CD4-positive, alpha-beta T cell (primary cell): ENCODE data around the gene ZBTB20. TPM values are rescaled to one million over a fixed set of nuclear protein-coding genes. Genes with fewer than 3 reads are reported as not detected.

ENCODE experiments used
- ATAC-seq: fragments of 200-7000 bp; cut with Tn5 transposase; one replicate; pipeline ENCODE4 v1.10.0; 2022; ENCODE audit warnings: mild to moderate bottlenecking; ENCODE audit not compliant: poor library complexity
- CTCF ChIA-PET: fragments of 350-600 bp; sonication (Branson Sonifier 250); formaldehyde crosslinking; loops from one replicate; lab custom pipeline; 2021; ENCODE audit warnings: antibody characterized with exemption, inconsistent platforms; lab: Charles Lee
- POLR2A ChIA-PET: fragments of 350-600 bp; sonication (Branson Sonifier 250); formaldehyde crosslinking; loops from one replicate; lab custom pipeline; 2021; ENCODE audit warnings: antibody characterized with exemption, inconsistent platforms; lab: Charles Lee
- DNase-seq, 14 experiments: peaks; one replicate each; pipeline ENCODE4 v3.0.0-alpha.2; 2013 to 2020; ENCODE audit warnings: mixed read lengths in 2 of 14
- H3K27ac ChIP-seq, 2 donors: one replicate each; pipeline versions ENCODE4 v1.5.1 to v1.7.0; 2013; ENCODE audit warnings: low read length in 2 of 2, low read depth in 1 of 2, mild to moderate bottlenecking in 1 of 2
- H3K27me3 ChIP-seq, 2 experiments: 1 replicate in 1 of 2; 2 replicates in 1 of 2; pipeline versions ENCODE4 v1.6.1 to v1.7.0; 2013; ENCODE audit warnings: low read length in 2 of 2, control low read depth in 1 of 2, mild to moderate bottlenecking in 1 of 2, moderate library complexity in 1 of 2; ENCODE audit not compliant: insufficient read depth in 2 of 2, control insufficient read depth in 1 of 2
- H3K36me3 ChIP-seq: one replicate; pipeline ENCODE4 v1.6.1; 2013; ENCODE audit warnings: low read length, control low read depth; ENCODE audit not compliant: insufficient read depth
- H3K4me1 ChIP-seq: one replicate; pipeline ENCODE4 v1.6.1; 2013; ENCODE audit warnings: low read length, control low read depth; ENCODE audit not compliant: insufficient read depth
- H3K4me3 ChIP-seq: one replicate; pipeline ENCODE4 v1.5.1; 2013; ENCODE audit warnings: mild to moderate bottlenecking, low read length, moderate library complexity
- H3K9me3 ChIP-seq, 2 experiments: 1 replicate in 1 of 2; 2 replicates in 1 of 2; pipeline versions ENCODE4 v1.6.1 to v1.7.0; 2013; ENCODE audit warnings: low read length in 2 of 2, mild to moderate bottlenecking in 2 of 2, control low read depth in 1 of 2, moderate library complexity in 1 of 2; ENCODE audit not compliant: control insufficient read depth in 1 of 2, insufficient read depth in 1 of 2
- H3K27ac Mint-ChIP-seq: one replicate; pipeline ENCODE4 v1.8.0; 2020; ENCODE audit warnings: mixed read lengths
- H3K27me3 Mint-ChIP-seq: one replicate; pipeline ENCODE4 v1.8.0; 2021; ENCODE audit warnings: mixed read lengths
- H3K36me3 Mint-ChIP-seq: one replicate; pipeline ENCODE4 v1.8.0; 2021; ENCODE audit warnings: low read depth, mixed read lengths
- H3K4me1 Mint-ChIP-seq: one replicate; pipeline ENCODE4 v1.8.0; 2021; ENCODE audit warnings: low read depth, mixed read lengths
- H3K4me3 Mint-ChIP-seq: one replicate; pipeline ENCODE4 v1.8.0; 2020; ENCODE audit warnings: mild to moderate bottlenecking, mixed read lengths
- H3K9me3 Mint-ChIP-seq: one replicate; pipeline ENCODE4 v1.8.0; 2020; ENCODE audit warnings: mixed read lengths
- intact Hi-C, 2 experiments: fragments of 100-400 bp; cut with DNase I in 1 of 2; cut with micrococcal nuclease in 1 of 2; formaldehyde crosslinking; loops; one replicate each; pipeline versions ENCODE4 v1.15.1 to v1.9.0; 2023 to 2025; cut with DNase I, micrococcal nuclease
- total RNA-seq, 174 experiments: library from RNA in 2 of 174; stranded (reverse) in 2 of 174; gene quantifications; one replicate each; pipeline ENCODE4 v1.2.3 and lab custom pipeline; 2021 to 2026
- TF ChIP-seq, protein P1 (sequence below): fragments of 200-600 bp; IDR thresholded peaks from one replicate; pipeline ENCODE4 v1.8.0; 2022; ENCODE audit warnings: antibody characterized with exemption, mild to moderate bottlenecking

ZBTB20 gene
- total RNA-seq, 2 experiments from 2014 or later: 41.6 to 47.4 TPM

DNA sequence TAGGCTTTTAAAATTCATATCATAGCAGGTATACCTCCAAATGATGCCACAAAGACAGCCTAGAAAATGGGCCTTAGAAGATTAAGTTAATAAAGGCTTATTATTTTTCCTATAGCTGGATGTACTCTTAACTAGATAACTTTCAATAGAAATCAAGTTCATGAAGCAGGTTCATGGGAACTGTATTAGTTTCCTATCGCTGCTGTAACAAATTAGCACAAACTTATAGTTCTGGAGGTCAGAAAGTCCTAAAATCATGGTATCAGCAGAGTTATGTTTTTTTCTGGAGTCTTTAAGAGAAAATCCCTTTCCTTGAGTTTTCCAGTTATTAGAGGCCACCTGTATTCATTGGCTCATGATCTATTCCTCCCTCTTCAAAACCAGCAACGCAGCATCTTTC is 583.4 kb downstream of the ZBTB20 start:
- no peaks in the 10 kb centered on the region for H3K36me3 ChIP-seq
- H3K9me3 ChIP-seq: no peaks in the 10 kb centered on the region
- ChIA-PET CTCF (no interaction called here), POLR2A (no interaction called here)
- DNase-seq (no peak), ATAC-seq (no peak)
- H3K4me3 Mint-ChIP-seq: no peak overlapping the region
- H3K4me1 ChIP-seq: no peaks in the 10 kb centered on the region
- intact Hi-C loops: no loop called here
- TF ChIP-seq, protein P1, sequence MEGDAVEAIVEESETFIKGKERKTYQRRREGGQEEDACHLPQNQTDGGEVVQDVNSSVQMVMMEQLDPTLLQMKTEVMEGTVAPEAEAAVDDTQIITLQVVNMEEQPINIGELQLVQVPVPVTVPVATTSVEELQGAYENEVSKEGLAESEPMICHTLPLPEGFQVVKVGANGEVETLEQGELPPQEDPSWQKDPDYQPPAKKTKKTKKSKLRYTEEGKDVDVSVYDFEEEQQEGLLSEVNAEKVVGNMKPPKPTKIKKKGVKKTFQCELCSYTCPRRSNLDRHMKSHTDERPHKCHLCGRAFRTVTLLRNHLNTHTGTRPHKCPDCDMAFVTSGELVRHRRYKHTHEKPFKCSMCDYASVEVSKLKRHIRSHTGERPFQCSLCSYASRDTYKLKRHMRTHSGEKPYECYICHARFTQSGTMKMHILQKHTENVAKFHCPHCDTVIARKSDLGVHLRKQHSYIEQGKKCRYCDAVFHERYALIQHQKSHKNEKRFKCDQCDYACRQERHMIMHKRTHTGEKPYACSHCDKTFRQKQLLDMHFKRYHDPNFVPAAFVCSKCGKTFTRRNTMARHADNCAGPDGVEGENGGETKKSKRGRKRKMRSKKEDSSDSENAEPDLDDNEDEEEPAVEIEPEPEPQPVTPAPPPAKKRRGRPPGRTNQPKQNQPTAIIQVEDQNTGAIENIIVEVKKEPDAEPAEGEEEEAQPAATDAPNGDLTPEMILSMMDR: no peak
- no peak overlapping the region for H3K4me3 ChIP-seq
- H3K27ac Mint-ChIP-seq: no peak overlapping the region
- no peaks in the 10 kb centered on the region for H3K4me1 Mint-ChIP-seq
- no peaks in the 10 kb centered on the region for H3K9me3 Mint-ChIP-seq
- no peak overlapping the region for H3K27ac ChIP-seq
- no peaks in the 10 kb centered on the region for H3K27me3 Mint-ChIP-seq
- no peaks in the 10 kb centered on the region for H3K27me3 ChIP-seq
- H3K36me3 Mint-ChIP-seq: peaks cover 37% of the 10 kb centered on the region

DNA sequence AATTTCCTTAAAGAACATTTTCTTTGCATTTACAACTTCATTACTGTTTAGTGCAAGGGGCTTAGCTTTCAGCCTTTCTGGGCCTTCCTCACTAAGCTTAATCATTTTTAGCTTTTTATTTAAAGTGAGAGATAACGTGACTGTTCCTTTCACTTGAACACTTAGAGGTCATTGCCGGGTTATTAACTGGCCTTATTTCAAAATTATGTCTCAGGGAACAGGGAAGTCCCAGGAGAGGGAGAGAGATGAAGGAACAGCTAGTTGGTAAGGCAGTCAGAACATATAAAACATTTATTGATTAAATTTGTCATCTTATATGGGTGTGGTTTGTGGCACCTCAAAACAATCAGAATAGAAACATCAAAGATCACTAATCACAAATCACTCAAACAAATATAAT is 584.5 kb downstream of the ZBTB20 start:
- H3K4me1 ChIP-seq: no peaks in the 10 kb centered on the region
- Mint-ChIP-seq H3K36me3 (peaks cover 37% of the 10 kb centered on the region), H3K9me3 (no peaks in the 10 kb centered on the region), H3K27ac (no peak overlapping the region), H3K4me1 (no peaks in the 10 kb centered on the region), H3K4me3 (no peak overlapping the region), H3K27me3 (no peaks in the 10 kb centered on the region)
- POLR2A ChIA-PET: no interaction called here
- no peaks in the 10 kb centered on the region for H3K9me3 ChIP-seq
- TF ChIP-seq, protein P1: no peak
- ATAC-seq (no peak), DNase-seq (no peak)
- intact Hi-C loops: no loop called here
- no peak overlapping the region for H3K27ac ChIP-seq
- CTCF ChIA-PET: interaction anchor here (1.2 kb wide), 1 partner anchor 19 kb away, joined by 3 read pairs; no protein-coding TSS in a partner anchor
- no peak overlapping the region for H3K4me3 ChIP-seq
- H3K27me3 ChIP-seq: no peaks in the 10 kb centered on the region
- H3K36me3 ChIP-seq: no peaks in the 10 kb centered on the region

DNA sequence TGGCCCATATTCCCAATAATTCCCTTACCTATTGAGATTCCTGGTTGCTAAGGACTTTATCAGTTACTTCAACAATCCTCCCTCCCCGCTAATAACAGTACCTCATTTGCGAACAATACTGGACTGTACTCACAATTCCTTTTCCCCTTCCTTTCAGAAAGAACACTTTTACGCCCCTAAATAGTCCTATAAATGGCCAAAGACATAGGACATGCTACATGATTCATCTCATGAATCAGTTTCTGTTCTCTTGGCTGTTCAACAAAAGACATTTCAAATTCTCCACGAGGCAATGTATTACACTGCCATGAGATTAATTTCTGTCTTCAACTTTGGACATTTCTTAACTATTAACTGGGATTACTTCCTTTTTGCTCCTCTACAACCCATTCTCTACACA is 588.8 kb downstream of the ZBTB20 start:
- Histone ChIP-seq H3K4me3 (no peak overlapping the region), H3K4me1 (no peaks in the 10 kb centered on the region), H3K27ac (no peak overlapping the region), H3K9me3 (no peaks in the 10 kb centered on the region), H3K27me3 (no peaks in the 10 kb centered on the region), H3K36me3 (no peaks in the 10 kb centered on the region)
- ChIA-PET POLR2A (no interaction called here), CTCF (no interaction called here)
- H3K36me3 Mint-ChIP-seq: peaks cover 20% of the 10 kb centered on the region
- H3K27me3 Mint-ChIP-seq: no peaks in the 10 kb centered on the region
- H3K4me1 Mint-ChIP-seq: peaks cover 3% of the 10 kb centered on the region
- H3K27ac Mint-ChIP-seq: no peak overlapping the region
- no peak overlapping the region for H3K4me3 Mint-ChIP-seq
- TF ChIP-seq, protein P1: no peak
- no peaks in the 10 kb centered on the region for H3K9me3 Mint-ChIP-seq
- intact Hi-C loops: no loop called here
- DNase-seq: no peak
- no peak for ATAC-seq
